Activated CD4-positive, alpha-beta T cell treated with anti-CD3 and anti-CD28 coated beads, Interleukin-2, amount 10 ng/mL, durations not matched to agents 7 days and 5 days (primary cell): ENCODE measurements around the gene MACROD2. TPM values are rescaled to one million over a fixed set of nuclear protein-coding genes. Genes with fewer than 3 reads are reported as not detected.

ENCODE experiments used
- CTCF ChIA-PET: fragments of 350-600 bp; sonication (Branson Sonifier 250); formaldehyde crosslinking; loops from one replicate; lab custom pipeline; 2021; ENCODE audit warnings: antibody characterized with exemption; lab: Charles Lee
- POLR2A ChIA-PET: fragments of 350-600 bp; sonication (Branson Sonifier 250); formaldehyde crosslinking; loops from one replicate; lab custom pipeline; 2021; ENCODE audit warnings: antibody characterized with exemption; lab: Charles Lee
- DNase-seq: peaks from one replicate; pipeline ENCODE4 v3.0.0-alpha.2; 2020
- H3K27ac Mint-ChIP-seq: one replicate; pipeline ENCODE4 v1.8.0; 2021; ENCODE audit warnings: mild to moderate bottlenecking, moderate library complexity, mixed read lengths
- H3K27me3 Mint-ChIP-seq: one replicate; pipeline ENCODE4 v1.8.0; 2021; ENCODE audit warnings: mixed read lengths
- H3K36me3 Mint-ChIP-seq: one replicate; pipeline ENCODE4 v1.8.0; 2021; ENCODE audit warnings: low read depth, mixed read lengths
- H3K4me1 Mint-ChIP-seq: one replicate; pipeline ENCODE4 v1.8.0; 2021; ENCODE audit warnings: mixed read lengths
- H3K4me3 Mint-ChIP-seq: one replicate; pipeline ENCODE4 v1.8.0; 2021; ENCODE audit warnings: mild to moderate bottlenecking, moderate library complexity, mixed read lengths
- H3K9me3 Mint-ChIP-seq: one replicate; pipeline ENCODE4 v1.8.0; 2021; ENCODE audit warnings: mixed read lengths
- total RNA-seq, 2 experiments: library from RNA; stranded (reverse); gene quantifications; one replicate each; pipeline ENCODE4 v1.2.3, GENCODE V29; 2021

MACROD2 gene
- total RNA-seq, 2 experiments from 2014 or later, result not detected

- Mint-ChIP-seq H3K9me3 (peaks cover 7% of the 10 kb centered on the region), H3K36me3 (no peaks in the 10 kb centered on the region), H3K4me1 (no peaks in the 10 kb centered on the region), H3K27me3 (no peaks in the 10 kb centered on the region), H3K27ac (no peak overlapping the region), H3K4me3 (no peak overlapping the region)
- ChIA-PET POLR2A (no interaction called here), CTCF (no interaction called here)
- no peak for DNase-seq
Observed at GRCh38 chr20:14304472-14304871, 309.2 kb downstream of the MACROD2 start.

- CTCF ChIA-PET, result no interaction called here
- H3K27ac Mint-ChIP-seq, result no peak overlapping the region
- no peaks in the 10 kb centered on the region for H3K36me3 Mint-ChIP-seq
- no peak for DNase-seq
- H3K9me3 Mint-ChIP-seq, result peaks cover 7% of the 10 kb centered on the region
- POLR2A ChIA-PET, result no interaction called here
- no peaks in the 10 kb centered on the region for H3K4me1 Mint-ChIP-seq
- no peak overlapping the region for H3K4me3 Mint-ChIP-seq
- no peaks in the 10 kb centered on the region for H3K27me3 Mint-ChIP-seq
Observed at GRCh38 chr20:14307956-14308355, 312.6 kb downstream of the MACROD2 start.

DNA sequence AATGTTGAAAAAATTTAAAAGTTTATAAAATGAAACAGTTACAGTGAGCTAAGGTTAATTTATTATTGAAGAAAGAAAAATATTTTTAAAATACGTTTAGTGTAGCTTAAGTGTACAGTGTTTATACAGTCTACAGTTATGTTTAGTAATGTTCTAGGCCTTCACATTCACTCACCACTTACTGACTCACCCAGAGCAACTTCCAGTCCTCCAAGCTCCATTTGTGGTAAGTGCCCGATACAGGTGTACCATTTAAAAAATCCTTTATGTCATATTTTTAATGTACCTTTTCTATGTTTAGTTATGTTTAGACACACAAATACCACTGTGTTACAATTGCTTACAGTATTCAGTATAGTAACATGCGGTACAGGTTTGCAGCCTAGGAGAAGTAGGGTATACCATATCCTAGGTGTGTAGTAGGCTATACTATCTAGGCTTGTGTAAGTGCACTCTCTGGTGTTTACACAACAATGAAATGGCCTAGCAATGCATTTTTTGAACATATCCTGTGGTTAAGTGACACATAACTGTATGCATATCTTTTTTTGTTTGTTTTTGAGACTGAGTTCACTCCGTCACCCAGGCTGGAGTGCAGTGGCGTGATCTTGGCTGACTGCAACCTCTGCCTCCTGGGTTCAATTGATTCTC lies 315.8 kb downstream of the MACROD2 start:
- no peak for DNase-seq
- CTCF ChIA-PET, result no interaction called here
- H3K27me3 Mint-ChIP-seq, result no peaks in the 10 kb centered on the region
- no peak overlapping the region for H3K4me3 Mint-ChIP-seq
- H3K9me3 Mint-ChIP-seq, result no peaks in the 10 kb centered on the region
- H3K27ac Mint-ChIP-seq, result no peak overlapping the region
- H3K36me3 Mint-ChIP-seq, result no peaks in the 10 kb centered on the region
- POLR2A ChIA-PET, result no interaction called here
- no peaks in the 10 kb centered on the region for H3K4me1 Mint-ChIP-seq

GRCh38 chr20:14312001-14312400 lies 316.7 kb downstream of the MACROD2 start:
- H3K9me3 Mint-ChIP-seq, result no peaks in the 10 kb centered on the region
- POLR2A ChIA-PET, result no interaction called here
- no peaks in the 10 kb centered on the region for H3K4me1 Mint-ChIP-seq
- H3K27ac Mint-ChIP-seq, result no peak overlapping the region
- no peak overlapping the region for H3K4me3 Mint-ChIP-seq
- no peaks in the 10 kb centered on the region for H3K27me3 Mint-ChIP-seq
- no peaks in the 10 kb centered on the region for H3K36me3 Mint-ChIP-seq
- DNase-seq, result no peak
- CTCF ChIA-PET, result no interaction called here

DNA sequence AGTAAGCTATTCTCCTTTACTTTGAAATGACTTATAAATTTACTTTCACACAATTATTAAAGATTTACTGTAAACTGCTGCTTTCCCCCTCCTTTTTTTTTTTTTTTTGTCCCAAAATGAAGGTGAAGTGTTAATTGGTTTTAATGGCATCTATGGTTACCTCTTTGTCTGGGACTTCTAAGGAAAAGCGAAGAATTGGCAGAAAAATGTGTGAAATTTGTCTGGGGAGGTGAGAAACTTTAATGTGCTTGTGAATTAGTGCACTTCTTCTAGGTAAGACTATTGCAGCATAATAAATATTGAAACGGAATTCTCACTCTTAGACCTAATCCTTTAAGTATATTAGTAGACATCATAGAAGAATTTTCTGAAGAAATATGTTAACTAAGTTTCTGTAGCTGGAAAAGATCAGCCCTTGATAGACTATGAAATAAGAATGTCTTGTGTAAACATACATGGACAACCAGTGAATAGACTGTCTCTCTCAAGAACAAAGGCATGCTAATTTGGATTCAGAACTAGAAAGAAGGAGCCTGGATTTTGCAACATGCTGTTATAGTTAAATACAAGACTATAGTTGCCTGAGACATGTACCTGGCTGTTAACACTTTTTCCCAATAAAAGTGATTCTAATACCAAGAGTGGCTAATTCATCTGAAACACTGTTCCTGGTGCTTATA lies 318.2 kb downstream of the MACROD2 start:
- H3K27me3 Mint-ChIP-seq, result no peaks in the 10 kb centered on the region
- H3K4me3 Mint-ChIP-seq, result no peak overlapping the region
- no peak for DNase-seq
- no peaks in the 10 kb centered on the region for H3K9me3 Mint-ChIP-seq
- CTCF ChIA-PET, result no interaction called here
- H3K27ac Mint-ChIP-seq, result no peak overlapping the region
- H3K36me3 Mint-ChIP-seq, result no peaks in the 10 kb centered on the region
- POLR2A ChIA-PET, result no interaction called here
- no peaks in the 10 kb centered on the region for H3K4me1 Mint-ChIP-seq

DNA sequence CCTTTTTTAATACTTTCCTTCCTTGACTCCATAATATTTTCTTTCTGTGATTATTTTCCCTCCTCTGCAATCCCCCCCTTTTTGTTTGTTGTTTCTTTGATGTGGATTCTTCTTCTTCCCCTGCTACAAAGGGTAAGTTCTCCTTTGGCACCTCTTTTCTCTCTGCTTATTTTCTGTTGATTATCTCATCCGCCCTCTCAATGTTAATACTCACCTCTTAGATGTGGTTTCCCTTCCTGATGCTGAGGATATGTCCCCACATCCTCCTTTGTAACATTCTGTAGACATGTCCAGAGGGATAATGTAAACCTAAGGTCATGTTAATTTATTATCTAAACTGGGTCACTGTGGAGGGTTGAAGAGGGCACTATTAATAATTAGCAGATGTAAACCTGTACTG lies 324.4 kb downstream of the MACROD2 start:
- Mint-ChIP-seq H3K36me3 (no peaks in the 10 kb centered on the region), H3K9me3 (no peaks in the 10 kb centered on the region), H3K27ac (no peak overlapping the region), H3K27me3 (no peaks in the 10 kb centered on the region), H3K4me3 (no peak overlapping the region), H3K4me1 (no peaks in the 10 kb centered on the region)
- ChIA-PET CTCF (no interaction called here), POLR2A (no interaction called here)
- no peak for DNase-seq

DNA sequence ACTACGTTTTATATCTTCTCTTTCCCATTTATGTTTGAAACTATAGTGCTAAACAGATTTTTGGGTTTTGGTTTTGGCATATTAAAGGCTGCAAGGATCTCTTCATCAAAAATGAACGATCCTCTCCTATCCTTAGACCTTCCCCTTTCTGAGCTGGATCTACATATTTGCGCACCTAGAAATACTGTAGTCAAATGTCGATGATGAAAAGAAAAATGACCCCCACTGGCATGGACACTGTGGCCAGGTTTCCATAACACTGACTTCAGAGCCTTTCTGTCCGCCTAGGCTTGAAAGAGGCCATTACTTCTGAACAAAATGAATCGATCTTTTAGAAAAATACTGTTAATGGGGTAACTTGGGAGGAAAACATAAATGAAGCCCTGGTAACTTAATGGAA lies 336.3 kb downstream of the MACROD2 start:
- H3K9me3 Mint-ChIP-seq, result no peaks in the 10 kb centered on the region
- H3K27me3 Mint-ChIP-seq, result no peaks in the 10 kb centered on the region
- H3K27ac Mint-ChIP-seq, result no peak overlapping the region
- no peaks in the 10 kb centered on the region for H3K4me1 Mint-ChIP-seq
- no peak for DNase-seq
- no peaks in the 10 kb centered on the region for H3K36me3 Mint-ChIP-seq
- ChIA-PET CTCF (no interaction called here), POLR2A (no interaction called here)
- no peak overlapping the region for H3K4me3 Mint-ChIP-seq

GRCh38 chr20:14332866-14333265 lies 337.6 kb downstream of the MACROD2 start:
- Mint-ChIP-seq H3K4me3 (no peak overlapping the region), H3K9me3 (no peaks in the 10 kb centered on the region)
- CTCF ChIA-PET, result no interaction called here

GRCh38 chr20:14333721-14334120 lies 338.4 kb downstream of the MACROD2 start:
- no peak for DNase-seq
- no peak overlapping the region for H3K27ac Mint-ChIP-seq
- ChIA-PET POLR2A (no interaction called here), CTCF (no interaction called here)
- H3K9me3 Mint-ChIP-seq, result no peaks in the 10 kb centered on the region
- no peaks in the 10 kb centered on the region for H3K4me1 Mint-ChIP-seq
- no peaks in the 10 kb centered on the region for H3K36me3 Mint-ChIP-seq
- no peaks in the 10 kb centered on the region for H3K27me3 Mint-ChIP-seq
- no peak overlapping the region for H3K4me3 Mint-ChIP-seq

More at GRCh38 chr20:14332866-14333265, 337.6 kb downstream of the MACROD2 start:
- POLR2A ChIA-PET, result no interaction called here
- no peaks in the 10 kb centered on the region for H3K27me3 Mint-ChIP-seq
- no peaks in the 10 kb centered on the region for H3K36me3 Mint-ChIP-seq
- no peak overlapping the region for H3K27ac Mint-ChIP-seq
- H3K4me1 Mint-ChIP-seq, result no peaks in the 10 kb centered on the region
- DNase-seq, result no peak

DNA sequence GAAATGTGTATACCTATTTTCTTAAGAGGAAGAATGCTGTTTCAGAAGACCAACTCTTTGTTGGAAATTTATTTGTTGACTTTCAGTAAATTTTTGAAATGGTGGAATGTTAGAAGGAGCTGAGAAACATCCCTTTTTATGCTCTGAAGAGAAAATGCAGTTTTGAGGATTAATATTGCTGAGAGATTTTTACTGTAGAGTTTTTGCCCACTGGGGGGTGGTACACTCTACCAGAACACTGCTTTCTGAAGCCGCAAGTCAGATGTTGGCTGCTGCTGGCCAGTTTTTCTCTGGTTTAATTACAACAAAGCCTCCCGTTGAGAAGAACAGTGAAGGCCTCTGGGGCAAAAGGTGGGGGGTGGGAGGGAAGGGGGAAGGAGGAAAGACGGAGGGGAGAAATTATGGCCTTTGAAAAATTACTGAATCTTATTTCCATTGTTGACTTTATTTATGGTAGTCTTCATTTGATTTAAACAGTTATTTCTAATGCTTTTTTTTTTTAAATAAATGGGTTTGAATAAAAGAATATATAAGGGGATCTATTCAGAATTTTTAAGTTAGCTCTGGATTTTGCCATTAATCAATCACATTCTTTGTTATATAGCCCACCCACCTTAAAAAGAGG lies 339.1 kb downstream of the MACROD2 start:
- POLR2A ChIA-PET, result no interaction called here
- H3K4me1 Mint-ChIP-seq, result no peaks in the 10 kb centered on the region
- H3K9me3 Mint-ChIP-seq, result no peaks in the 10 kb centered on the region
- no peak overlapping the region for H3K27ac Mint-ChIP-seq
- CTCF ChIA-PET, result no interaction called here
- no peaks in the 10 kb centered on the region for H3K27me3 Mint-ChIP-seq
- H3K4me3 Mint-ChIP-seq, result no peak overlapping the region
- no peaks in the 10 kb centered on the region for H3K36me3 Mint-ChIP-seq
- no peak for DNase-seq

GRCh38 chr20:14335052-14335451 lies 339.7 kb downstream of the MACROD2 start:
- no peaks in the 10 kb centered on the region for H3K9me3 Mint-ChIP-seq
- CTCF ChIA-PET, result no interaction called here
- no peak for DNase-seq
- no peaks in the 10 kb centered on the region for H3K36me3 Mint-ChIP-seq
- no peak overlapping the region for H3K4me3 Mint-ChIP-seq
- no peak overlapping the region for H3K27ac Mint-ChIP-seq
- no peaks in the 10 kb centered on the region for H3K4me1 Mint-ChIP-seq
- POLR2A ChIA-PET, result no interaction called here
- H3K27me3 Mint-ChIP-seq, result no peaks in the 10 kb centered on the region

DNA sequence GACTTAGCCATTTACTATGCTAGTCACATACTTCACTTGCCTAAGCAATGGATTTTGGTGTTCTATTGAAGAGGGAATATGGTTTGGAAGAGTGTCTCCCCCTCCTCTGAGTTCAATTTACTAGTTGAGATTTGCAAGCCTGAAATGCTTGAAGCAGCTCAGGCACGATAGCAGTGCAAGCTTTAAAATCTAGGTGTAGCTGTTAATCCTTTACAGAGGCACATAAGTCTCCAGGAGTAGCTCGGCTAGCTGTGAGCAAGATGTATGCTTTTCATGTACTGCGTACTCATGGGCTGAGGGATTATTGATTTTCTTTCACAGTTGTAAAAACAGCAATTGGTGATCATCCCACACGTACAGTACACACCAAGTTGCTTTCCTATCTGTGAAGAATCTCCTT lies 341.4 kb downstream of the MACROD2 start:
- H3K27me3 Mint-ChIP-seq, result no peaks in the 10 kb centered on the region
- no peak for DNase-seq
- H3K36me3 Mint-ChIP-seq, result no peaks in the 10 kb centered on the region
- H3K4me3 Mint-ChIP-seq, result no peak overlapping the region
- no peak overlapping the region for H3K27ac Mint-ChIP-seq
- POLR2A ChIA-PET, result no interaction called here
- CTCF ChIA-PET, result no interaction called here
- no peaks in the 10 kb centered on the region for H3K9me3 Mint-ChIP-seq
- no peaks in the 10 kb centered on the region for H3K4me1 Mint-ChIP-seq

DNA sequence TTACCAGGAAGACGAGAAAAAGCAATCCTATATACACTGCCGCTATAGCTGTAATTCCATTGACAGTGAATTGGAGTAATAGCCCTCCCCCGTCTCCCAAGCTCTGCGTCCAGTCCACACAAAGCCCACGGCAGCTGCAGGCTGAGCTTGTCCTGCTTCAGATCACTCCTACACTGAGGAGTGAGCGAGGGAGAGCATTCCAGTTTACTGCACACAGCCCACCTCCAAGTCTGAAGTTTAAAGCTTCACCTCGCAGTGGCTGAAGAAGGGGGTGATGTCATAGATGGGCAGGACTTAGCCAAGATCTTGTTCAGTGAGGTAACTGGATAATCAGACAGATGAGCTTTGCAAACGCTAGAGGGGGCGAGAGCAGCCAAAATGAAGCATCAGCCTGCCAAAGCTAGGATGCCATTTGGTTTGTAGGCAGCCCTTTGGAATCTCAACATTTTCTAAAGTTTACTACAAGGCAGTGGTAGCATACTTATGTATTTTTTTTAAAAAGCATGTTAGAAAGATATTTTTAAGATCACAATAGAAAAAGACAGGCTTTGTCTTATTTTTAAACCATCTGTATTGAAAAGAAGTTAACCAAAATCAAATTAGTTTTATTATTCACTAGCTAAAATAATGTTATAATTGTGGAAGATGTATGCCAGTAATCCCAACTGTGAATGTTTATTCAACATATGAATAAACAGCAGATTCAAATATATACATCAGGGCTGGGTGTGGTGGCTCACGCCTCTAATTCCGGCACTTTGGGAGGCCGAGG lies 342.3 kb downstream of the MACROD2 start, which contains the start of gene FLRT3:
Gene FLRT3, minus strand, starts transcription at position 213 of the 772 bp plus-strand sequence. CDS start 10,106 bp downstream, outside the sequence.
- Mint-ChIP-seq H3K27me3 (no peaks in the 10 kb centered on the region), H3K4me3 (no peak within 1 kb of the TSS), H3K9me3 (no peaks in the 10 kb centered on the region), H3K27ac (no peak within 1 kb of the TSS), H3K36me3 (no peaks in the 10 kb centered on the region), H3K4me1 (no peaks in the 10 kb centered on the region)
- DNase-seq, result no peak
- ChIA-PET POLR2A (no interaction called here), CTCF (no interaction called here)
